Transverse colon (tissue), 4 donors: ENCODE results near the gene FBXL15. TPM values are rescaled to one million over a fixed set of nuclear protein-coding genes. Genes with fewer than 3 reads are reported as not detected.
A peak's percentile ranks its signal among the peaks of the same experiment; 100 is the strongest.

Source experiments
- DNase-seq: peaks from one replicate; pipeline ENCODE4 v3.0.0-alpha.2; 2019
- H3K27ac ChIP-seq, 4 donors: fragments of 200-600 bp; sonication (generic); 2 replicates each; pipeline ENCODE4 v1.5.1; 2016 to 2018; ENCODE audit warnings: inconsistent platforms in 4 of 4
- H3K27me3 ChIP-seq: fragments of 200-600 bp; sonication (generic); 2 replicates; pipeline ENCODE4 v1.5.1; 2017; ENCODE audit warnings: inconsistent platforms
- H3K36me3 ChIP-seq, 4 donors: fragments of 200-600 bp; sonication (generic); 2 replicates each; pipeline ENCODE4 v1.5.1; 2017 to 2019; ENCODE audit warnings: inconsistent platforms in 4 of 4
- H3K4me1 ChIP-seq, 4 donors: fragments of 200-600 bp; sonication (generic); 2 replicates each; pipeline ENCODE4 v1.5.1; 2017 to 2020; ENCODE audit warnings: inconsistent platforms in 4 of 4
- H3K4me3 ChIP-seq, 4 donors: fragments of 200-600 bp; sonication (generic); 1 replicate in 1 of 4; 2 replicates in 3 of 4; pipeline versions ENCODE4 v1.5.1 to v1.6.1; 2017 to 2019; ENCODE audit warnings: inconsistent platforms in 4 of 4
- H3K9me3 ChIP-seq, 2 donors: fragments of 200-600 bp; sonication (generic); 2 replicates each; pipeline ENCODE4 v1.5.1; 2017 to 2019; ENCODE audit warnings: inconsistent platforms in 2 of 2
- EP300 ChIP-seq: sonication (generic); formaldehyde crosslinking; IDR thresholded peaks from one replicate; pipeline ENCODE4 v1.6.1; 2017; ENCODE audit warnings: antibody characterized with exemption, low read depth
- POLR2A ChIP-seq: fragments of 450-650 bp; IDR thresholded peaks from one replicate; pipeline ENCODE4 v1.6.1; 2016; ENCODE audit warnings: antibody characterized with exemption, mild to moderate bottlenecking, moderate library complexity
- POLR2AphosphoS5 ChIP-seq, 3 donors: sonication (generic); formaldehyde crosslinking; IDR thresholded peaks; one replicate each; pipeline ENCODE4 v1.6.1; 2016; ENCODE audit warnings: antibody characterized with exemption in 3 of 3
- WGBS, 2 donors: methylation state at CpG; one replicate each; pipeline ENCODE4 v1.1.5; 2018; ENCODE audit warnings: low coverage in 1 of 2; 5-methylcytosine and 5-hydroxymethylcytosine counted together
- in situ Hi-C, 4 donors: fragments of 200-750 bp; cut with MboI; loops; one replicate each; pipeline versions ENCODE4 v1.15.0 to v1.15.1; 2017; ENCODE audit warnings: low sequenced_read_pairs in 3 of 4, low pct_ligation_motif_present in 1 of 4, low pct_unique_long_range_greater_than_20kb in 1 of 4
- intact Hi-C: fragments of 100-400 bp; cut with DNase I; formaldehyde crosslinking; loops from one replicate; pipeline ENCODE4 v1.15.1; 2023; ENCODE audit warnings: low total_unique reads
- total RNA-seq, 4 donors: library from RNA; depleted of rRNA; stranded (reverse); fragments of >200 nt; gene quantifications; one replicate each; pipeline ENCODE4 v1.1.0, GENCODE V29; 2016
- TF ChIP-seq, protein P1 (sequence below), 5 experiments: fragments of 200-600 bp in 3 of 5; fragments of 450-650 bp in 2 of 5; sonication (generic) in 3 of 5; IDR thresholded peaks; 1 replicate in 2 of 5; 2 replicates in 3 of 5; pipeline ENCODE4 v1.5.1; 2016 to 2017; ENCODE audit warnings: antibody characterized with exemption in 5 of 5, inconsistent platforms in 3 of 5, mild to moderate bottlenecking in 2 of 5, moderate library complexity in 1 of 5

Gene FBXL15
- total RNA-seq, 4 donors from 2014 or later = 16.7 to 56.3 (median 46.0) TPM

DNA sequence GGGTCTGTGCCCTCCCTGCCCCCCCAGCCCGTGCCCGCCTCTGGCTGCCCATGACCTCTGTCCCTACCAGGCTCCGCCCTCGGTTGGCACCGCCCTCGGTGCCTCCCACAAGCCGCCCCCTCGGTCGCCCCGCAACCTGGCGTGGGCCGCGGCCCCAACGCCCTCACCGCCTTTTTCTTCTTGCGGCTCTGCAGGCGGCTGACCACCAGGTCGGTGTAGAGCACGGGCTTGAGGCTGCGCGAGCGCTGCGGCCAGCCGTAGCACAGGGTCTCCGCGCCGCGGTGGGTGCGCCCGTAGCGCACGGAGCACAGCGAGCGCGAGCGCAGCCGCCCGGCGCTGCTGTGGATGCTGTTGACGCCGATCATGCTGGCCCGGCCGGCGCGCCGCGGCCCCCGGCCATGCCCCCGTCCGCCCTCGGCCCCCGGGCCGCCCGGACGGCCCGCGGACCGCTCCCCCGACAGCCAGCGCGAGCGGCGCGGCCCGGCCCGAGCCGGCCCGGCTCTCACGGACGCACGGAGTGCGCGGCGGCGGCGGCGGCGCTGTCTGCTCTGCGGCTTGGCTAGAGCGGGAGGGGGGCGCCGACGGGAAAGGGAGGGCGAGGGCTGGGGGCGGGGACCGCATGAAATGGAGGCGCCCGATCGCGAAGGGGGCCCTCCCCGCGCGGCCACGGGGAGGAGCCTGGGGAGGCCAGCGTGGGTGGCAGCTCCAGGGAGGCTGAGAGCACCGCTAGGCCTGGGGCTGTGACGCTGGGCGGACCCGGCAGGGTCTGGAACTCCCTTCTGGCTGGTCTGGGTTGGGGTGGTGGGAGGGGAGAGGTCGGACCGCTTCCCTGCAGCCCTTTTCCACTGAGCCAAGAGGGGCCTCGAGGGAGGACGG, 11.7 kb upstream of the FBXL15 start:
- peak overlapping the region; percentile 73 to 99 (median 90) for H3K27ac ChIP-seq
- DNase-seq = peak; percentile 64
- WGBS, 2 donors = 1% methylated on average over 55 of the region's 103 CpGs; no CpG with 5 or more reads in 1 of the 2 donors
- no peaks in the 10 kb centered on the region for H3K36me3 ChIP-seq
- H3K27me3 ChIP-seq = peaks cover 57% of the 10 kb centered on the region
- intact Hi-C loops = no loop called here
- no peaks in the 10 kb centered on the region for H3K9me3 ChIP-seq
- peak; percentile 28 for TF ChIP-seq POLR2A
- TF ChIP-seq, protein P1, sequence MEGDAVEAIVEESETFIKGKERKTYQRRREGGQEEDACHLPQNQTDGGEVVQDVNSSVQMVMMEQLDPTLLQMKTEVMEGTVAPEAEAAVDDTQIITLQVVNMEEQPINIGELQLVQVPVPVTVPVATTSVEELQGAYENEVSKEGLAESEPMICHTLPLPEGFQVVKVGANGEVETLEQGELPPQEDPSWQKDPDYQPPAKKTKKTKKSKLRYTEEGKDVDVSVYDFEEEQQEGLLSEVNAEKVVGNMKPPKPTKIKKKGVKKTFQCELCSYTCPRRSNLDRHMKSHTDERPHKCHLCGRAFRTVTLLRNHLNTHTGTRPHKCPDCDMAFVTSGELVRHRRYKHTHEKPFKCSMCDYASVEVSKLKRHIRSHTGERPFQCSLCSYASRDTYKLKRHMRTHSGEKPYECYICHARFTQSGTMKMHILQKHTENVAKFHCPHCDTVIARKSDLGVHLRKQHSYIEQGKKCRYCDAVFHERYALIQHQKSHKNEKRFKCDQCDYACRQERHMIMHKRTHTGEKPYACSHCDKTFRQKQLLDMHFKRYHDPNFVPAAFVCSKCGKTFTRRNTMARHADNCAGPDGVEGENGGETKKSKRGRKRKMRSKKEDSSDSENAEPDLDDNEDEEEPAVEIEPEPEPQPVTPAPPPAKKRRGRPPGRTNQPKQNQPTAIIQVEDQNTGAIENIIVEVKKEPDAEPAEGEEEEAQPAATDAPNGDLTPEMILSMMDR (IDR thresholded peaks at IDR 0.05) = no peak
- TF ChIP-seq POLR2AphosphoS5 (IDR thresholded peaks at IDR 0.05) = peak; percentile 38 to 70 (median 62)
- peak overlapping the region; percentile 31 to 65 (median 44) for H3K4me3 ChIP-seq
- peaks cover 6 to 21% (median 15%) of the 10 kb centered on the region in 4 donors for H3K4me1 ChIP-seq
- in situ Hi-C loops = no loop called here

DNA sequence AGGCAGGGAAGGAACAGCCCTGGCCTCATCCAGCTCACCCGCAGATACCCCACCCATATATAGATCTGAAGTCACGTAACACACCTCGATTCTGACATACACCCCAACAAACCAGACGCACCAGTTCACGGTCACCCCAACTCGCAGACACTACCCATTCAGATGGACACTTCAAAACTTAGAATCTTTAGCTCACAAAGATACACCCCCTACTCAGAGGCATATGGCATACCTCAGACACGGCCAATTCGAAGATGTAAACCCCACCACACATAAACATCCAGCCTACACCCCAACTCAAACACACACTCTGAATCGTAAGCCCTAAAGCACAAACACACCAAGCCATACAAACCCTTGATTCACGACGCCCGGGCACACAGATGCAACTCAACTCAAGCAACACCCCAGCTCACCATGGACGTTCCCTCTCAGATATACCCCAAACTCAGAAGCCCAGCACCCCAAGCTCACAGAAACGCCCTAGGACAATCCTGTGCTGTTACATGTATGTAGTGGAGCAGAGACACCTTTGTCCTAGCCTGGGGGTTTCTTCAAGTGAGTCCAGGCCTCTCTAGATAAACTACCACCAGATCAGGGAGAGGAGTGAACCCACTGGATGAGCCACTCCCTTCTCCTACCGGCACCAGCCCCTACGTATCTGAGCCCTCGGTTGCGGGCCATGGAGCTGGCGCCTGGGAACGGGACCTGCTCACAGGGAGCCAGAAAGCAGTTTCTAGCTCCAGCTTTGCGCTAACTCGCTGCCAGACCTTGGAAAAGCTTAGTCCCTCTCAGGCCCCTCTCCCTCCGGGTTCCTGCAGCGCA, 10.8 kb upstream of the FBXL15 start:
- WGBS, 2 donors = 32 to 35% methylated on average over 6 to 18 of the region's 24 CpGs
- TF ChIP-seq POLR2AphosphoS5 (IDR thresholded peaks at IDR 0.05) = no peak
- no peak for TF ChIP-seq EP300
- TF ChIP-seq, protein P1 (IDR thresholded peaks at IDR 0.05) = no peak
- no peak for TF ChIP-seq POLR2A
- in situ Hi-C loops = no loop called here

DNA sequence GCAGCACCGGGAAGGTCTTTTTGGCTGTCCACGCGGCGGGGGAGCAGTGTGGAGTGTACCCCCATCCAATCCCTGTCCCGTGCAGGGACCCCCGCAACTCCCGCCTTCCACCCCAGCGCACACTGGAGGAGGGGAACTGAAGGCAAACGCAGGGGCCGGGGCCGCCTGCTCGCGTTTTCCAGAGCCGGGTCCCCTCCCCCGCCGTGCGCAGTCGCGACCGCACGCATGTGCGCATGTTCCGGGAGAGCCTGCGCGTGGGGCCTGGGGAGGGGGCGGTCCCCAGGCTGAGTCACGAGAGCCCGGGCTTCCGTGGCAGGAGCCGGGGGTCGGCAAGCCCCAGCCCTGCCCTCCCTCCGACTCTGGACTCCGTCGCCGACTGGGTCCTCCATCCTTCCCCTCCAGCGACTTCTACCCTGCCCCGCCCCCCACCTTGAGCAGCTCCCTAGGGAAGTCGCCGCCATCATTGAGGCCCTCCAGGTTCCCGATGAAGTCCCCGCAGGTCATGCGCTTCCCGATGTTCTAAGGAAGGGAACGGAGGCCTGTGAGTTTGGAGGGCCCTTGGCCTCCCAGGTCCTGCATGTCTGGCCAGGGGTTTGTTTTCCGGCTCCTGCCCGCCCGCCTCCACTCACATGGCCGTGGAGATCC, 10.1 kb upstream of the FBXL15 start:
- H3K36me3 ChIP-seq = no peaks in the 10 kb centered on the region
- intact Hi-C loops = no loop called here
- H3K4me1 ChIP-seq = peaks cover 6 to 21% (median 15%) of the 10 kb centered on the region in 4 donors
- no peak for TF ChIP-seq POLR2A
- peak in 1 of 3 donors; percentile 69 for TF ChIP-seq POLR2AphosphoS5 (IDR thresholded peaks at IDR 0.05)
- peak overlapping the region; percentile 14 to 38 (median 28) for H3K4me3 ChIP-seq
- DNase-seq = no peak
- 12% methylated on average over 44 of the region's 48 CpGs; no CpG with 5 or more reads in 1 of the 2 donors for WGBS, 2 donors
- H3K27me3 ChIP-seq = peaks cover 70% of the 10 kb centered on the region
- no peaks in the 10 kb centered on the region for H3K9me3 ChIP-seq
- peak overlapping the region; percentile 66 to 99 (median 90) for H3K27ac ChIP-seq
- in situ Hi-C loops = no loop called here

More for the DNA sequence above, 10.8 kb upstream of the FBXL15 start:
- intact Hi-C loops = no loop called here
- no peaks in the 10 kb centered on the region for H3K9me3 ChIP-seq
- peaks cover 6 to 21% (median 15%) of the 10 kb centered on the region in 4 donors for H3K4me1 ChIP-seq
- H3K4me3 ChIP-seq = peak overlapping the region; percentile 31 to 65 (median 44)
- H3K36me3 ChIP-seq = no peaks in the 10 kb centered on the region
- H3K27ac ChIP-seq = peak overlapping the region; percentile 66 to 99 (median 90)
- peaks cover 63% of the 10 kb centered on the region for H3K27me3 ChIP-seq
- DNase-seq = no peak

DNA sequence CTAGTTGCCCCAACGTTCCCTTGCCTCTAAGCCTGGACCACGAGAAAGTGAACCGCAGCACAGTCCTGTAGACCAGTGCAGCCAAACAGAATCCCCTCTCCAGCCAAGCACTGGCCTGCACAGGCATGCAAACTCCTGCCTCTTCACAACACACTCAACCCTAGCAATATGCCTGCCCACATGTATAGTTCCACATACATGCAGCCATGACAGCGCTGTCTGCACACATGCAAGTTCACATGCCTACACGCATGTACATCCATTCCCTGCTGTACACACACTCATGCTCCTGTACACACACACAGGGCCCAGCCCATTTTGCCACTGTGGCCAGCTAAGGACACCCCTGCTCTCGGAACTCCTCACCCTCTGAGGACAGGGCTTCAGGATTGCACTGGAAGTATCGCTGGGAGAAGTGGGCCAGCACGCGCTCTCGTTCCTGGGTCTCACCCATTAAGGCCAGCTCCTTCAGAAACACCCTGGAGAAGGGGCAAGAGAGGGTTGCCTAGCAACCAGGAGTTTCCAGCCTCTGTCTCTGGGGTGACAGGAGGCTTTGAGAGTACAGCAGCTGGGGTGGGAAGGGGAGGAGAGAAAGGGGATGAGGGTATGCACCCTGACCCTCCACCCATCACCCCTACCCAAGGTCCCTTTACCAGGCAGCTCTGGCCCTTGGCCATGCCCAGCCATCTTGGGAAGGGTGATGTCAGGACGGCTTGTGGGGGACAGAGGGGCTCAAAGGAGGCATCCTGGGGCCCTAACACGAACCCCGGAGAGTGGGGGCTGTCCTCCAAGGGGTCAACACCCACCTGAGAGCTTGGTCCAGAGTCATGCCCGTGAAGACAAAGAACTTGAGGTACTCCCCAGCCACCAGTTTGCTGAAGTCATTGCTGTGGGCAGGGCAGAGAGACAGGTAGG, 9.0 kb upstream of the FBXL15 start:
- Histone ChIP-seq H3K27me3 (peaks cover 81% of the 10 kb centered on the region), H3K4me1 (peaks cover 6 to 21% (median 15%) of the 10 kb centered on the region in 4 donors), H3K36me3 (no peaks in the 10 kb centered on the region), H3K27ac (peak overlapping the region in 1 of 4 donors; percentile 99), H3K4me3 (no peak overlapping the region), H3K9me3 (no peaks in the 10 kb centered on the region)
- WGBS, 2 donors = 83% methylated on average over 14 of the region's 14 CpGs; no CpG with 5 or more reads in 1 of the 2 donors
- in situ Hi-C loops = no loop called here
- TF ChIP-seq POLR2AphosphoS5 (IDR thresholded peaks at IDR 0.05) (no peak), EP300 (no peak), POLR2A (no peak)
- TF ChIP-seq, protein P1 (IDR thresholded peaks at IDR 0.05) = no peak
- intact Hi-C loops = no loop called here
- DNase-seq = no peak
